GM19239 (cell line): ENCODE measurements around the gene TRIM59.
"Not testable (repeated sequence)": the region's sequence is repeated elsewhere in the genome, so short reads cannot be mapped to it uniquely, and the experiment has no call there.

Experiments used
- DNase-seq: peaks from one replicate; pipeline ENCODE4 v3.0.0; 2011; ENCODE audit warnings: low spot score; ENCODE audit not compliant: insufficient read length
- FAIRE-seq: peaks from 2 replicates; lab custom pipeline; 2011; peaks lifted over from hg19 to GRCh38; lab: Jason Lieb, UNC

TRIM59 gene

GRCh38 chr3:160459450-160459970, 9.9 kb upstream of the TRIM59 start:
- DNase-seq (no peak), FAIRE-seq (no peak)

GRCh38 chr3:160458151-160458550, 8.6 kb upstream of the TRIM59 start:
- DNase-seq (no peak), FAIRE-seq (no peak)

GRCh38 chr3:160455846-160456245, 6.3 kb upstream of the TRIM59 start:
- no peak for FAIRE-seq
- no peak for DNase-seq

GRCh38 chr3:160454995-160455394, 5.4 kb upstream of the TRIM59 start:
- DNase-seq (no peak), FAIRE-seq (no peak)

GRCh38 chr3:160452251-160452650, 2.7 kb upstream of the TRIM59 start:
- FAIRE-seq, DNase-seq: not testable (repeated sequence)

GRCh38 chr3:160451602-160452001, 2.0 kb upstream of the TRIM59 start:
- no peak for FAIRE-seq
- no peak for DNase-seq

- DNase-seq: no peak
- no peak for FAIRE-seq
Observed at GRCh38 chr3:160450846-160451245, 1.3 kb upstream of the TRIM59 start.

DNA sequence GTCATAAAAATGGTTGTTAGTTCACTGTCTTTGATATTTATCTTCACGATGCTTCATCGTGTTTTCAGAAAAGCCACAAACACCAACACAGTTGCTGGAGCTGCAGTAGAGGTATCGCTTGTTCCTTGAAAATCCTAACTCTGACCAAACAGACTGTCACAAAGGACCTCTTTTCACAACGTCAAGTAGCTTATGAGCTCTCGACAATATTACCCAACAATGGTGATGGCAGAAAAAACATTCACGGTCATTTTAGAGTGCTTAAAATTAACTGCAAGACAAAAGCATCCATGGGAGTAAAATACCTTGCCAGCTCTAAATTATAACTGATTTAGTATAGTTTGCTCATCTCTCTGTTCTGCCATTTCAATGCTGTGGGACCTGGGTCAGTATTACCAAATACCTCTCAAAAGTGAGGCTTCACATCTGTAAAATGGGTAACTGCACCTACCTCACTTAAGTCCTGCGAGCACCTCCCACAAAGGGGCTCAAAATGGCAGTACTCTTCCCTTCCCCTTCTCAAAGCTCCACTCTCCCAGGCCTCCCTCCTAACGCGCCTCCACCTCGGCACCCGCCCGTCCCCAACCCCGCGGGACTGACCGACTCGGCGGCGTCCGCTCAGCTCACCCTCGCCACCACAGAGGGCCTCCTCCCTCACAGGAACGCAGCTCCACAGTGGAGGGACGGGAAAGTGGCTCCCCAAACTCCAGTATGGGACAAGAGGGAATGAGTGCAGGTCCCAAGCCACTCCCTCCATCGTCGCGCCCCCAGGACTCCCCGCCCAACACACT, 546 bp downstream of the TRIM59 start:
- FAIRE-seq: peak; percentile 31
- no peak for DNase-seq

- FAIRE-seq (no peak), DNase-seq (no peak)
Observed at GRCh38 chr3:160447544-160447943, 2.0 kb downstream of the TRIM59 start.

- FAIRE-seq (no peak), DNase-seq (no peak)
Observed at GRCh38 chr3:160446522-160447056, 3.0 kb downstream of the TRIM59 start.

DNA sequence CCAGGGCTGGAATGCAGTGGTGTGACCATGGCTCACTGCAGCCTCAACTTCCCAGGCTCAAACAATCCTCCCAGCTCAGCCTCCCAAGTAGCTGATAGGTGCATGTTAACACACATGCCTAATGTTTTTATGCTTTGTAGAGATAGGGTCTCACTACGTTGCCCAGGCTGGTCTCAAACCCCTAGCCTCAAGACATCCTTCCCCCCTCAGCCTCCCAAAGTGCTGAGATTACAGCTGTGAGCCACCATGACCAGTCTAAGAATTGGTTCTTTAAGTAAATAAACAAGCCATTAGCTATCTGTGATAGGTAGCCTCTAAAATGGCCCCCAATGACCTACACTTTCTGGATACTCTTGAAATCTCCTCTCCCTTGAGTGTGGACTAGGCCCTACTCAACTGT, 3.7 kb downstream of the TRIM59 start:
- DNase-seq: no peak

GRCh38 chr3:160444411-160444810, 5.2 kb downstream of the TRIM59 start:
- FAIRE-seq (no peak), DNase-seq (no peak)

More for the DNA sequence above, 3.7 kb downstream of the TRIM59 start:
- no peak for FAIRE-seq

- no peak for DNase-seq
Observed at GRCh38 chr3:160440687-160441086, 8.9 kb downstream of the TRIM59 start.

GRCh38 chr3:160437083-160437455, 12.5 kb downstream of the TRIM59 start:
- FAIRE-seq: no peak
- no peak for DNase-seq

More at GRCh38 chr3:160440687-160441086, 8.9 kb downstream of the TRIM59 start:
- no peak for FAIRE-seq

DNA sequence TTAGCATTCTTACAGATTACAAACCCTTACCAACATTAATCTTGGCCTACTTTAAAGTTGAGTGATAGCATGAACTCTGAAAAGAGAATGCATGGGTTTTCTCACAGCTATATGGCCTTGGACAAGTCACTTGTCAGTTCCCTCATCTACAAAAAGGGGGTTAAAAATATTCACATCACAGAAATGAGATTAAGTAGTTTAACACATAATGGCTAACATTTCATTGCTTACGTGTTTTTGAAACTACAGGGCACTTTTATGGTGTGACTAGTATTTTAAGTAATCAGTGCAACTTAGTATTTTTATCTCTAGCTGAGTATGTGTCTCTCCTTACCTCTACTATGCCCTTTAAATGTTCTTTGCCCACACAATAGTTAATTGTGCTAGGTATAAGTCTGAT, 13.8 kb downstream of the TRIM59 start:
- DNase-seq (no peak), FAIRE-seq (no peak)

DNA sequence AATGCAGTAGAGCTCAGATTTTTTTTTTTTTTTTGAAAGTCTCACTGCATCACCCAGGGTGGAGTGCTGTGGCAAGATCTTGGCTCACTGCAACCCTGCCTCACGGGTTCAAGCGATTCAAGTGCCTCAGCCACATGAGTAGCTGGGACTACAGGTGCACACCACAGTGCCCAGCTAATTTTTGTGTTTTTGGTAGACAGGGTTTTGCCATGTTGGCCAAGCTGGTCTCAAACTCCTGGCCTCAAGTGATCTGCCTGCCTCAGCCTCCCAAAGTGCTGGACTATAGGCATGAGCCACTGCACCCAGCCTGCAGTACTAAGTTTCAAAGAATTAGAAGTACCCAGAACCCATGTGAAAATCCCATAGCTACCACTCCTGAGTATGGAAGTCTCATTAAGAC, 14.5 kb downstream of the TRIM59 start:
- no peak for DNase-seq
- FAIRE-seq: no peak

- DNase-seq (no peak), FAIRE-seq (no peak)
Observed at GRCh38 chr3:160434071-160434470, 15.5 kb downstream of the TRIM59 start.

DNA sequence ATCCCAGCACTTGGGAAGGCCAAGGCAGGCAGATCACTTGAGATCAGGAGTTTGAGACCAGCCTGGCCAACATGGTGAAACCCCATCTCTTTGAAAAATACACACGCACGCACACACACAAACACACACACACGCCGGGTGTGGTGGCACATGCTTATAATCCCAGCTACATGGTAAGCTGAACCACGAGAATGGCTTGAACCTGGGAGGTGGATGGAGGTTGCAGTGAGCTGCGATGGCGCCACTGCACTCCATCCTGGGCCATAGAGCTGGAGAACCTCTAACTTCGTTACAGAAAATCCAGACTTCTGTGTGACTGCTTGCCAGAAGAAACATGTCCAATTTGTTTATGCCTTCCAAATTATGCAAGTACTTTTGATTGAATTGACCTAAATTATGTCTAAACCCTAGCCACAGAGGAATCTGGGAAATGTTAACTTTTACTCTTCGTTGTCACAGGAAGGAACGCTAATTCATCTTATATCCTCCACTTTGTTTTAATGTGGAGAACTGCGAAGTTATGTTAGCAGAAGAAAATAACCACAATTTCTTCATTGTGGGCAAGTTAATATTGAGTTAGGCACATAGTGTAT, 21.7 kb downstream of the TRIM59 start:
- no peak for DNase-seq
- no peak for FAIRE-seq

DNA sequence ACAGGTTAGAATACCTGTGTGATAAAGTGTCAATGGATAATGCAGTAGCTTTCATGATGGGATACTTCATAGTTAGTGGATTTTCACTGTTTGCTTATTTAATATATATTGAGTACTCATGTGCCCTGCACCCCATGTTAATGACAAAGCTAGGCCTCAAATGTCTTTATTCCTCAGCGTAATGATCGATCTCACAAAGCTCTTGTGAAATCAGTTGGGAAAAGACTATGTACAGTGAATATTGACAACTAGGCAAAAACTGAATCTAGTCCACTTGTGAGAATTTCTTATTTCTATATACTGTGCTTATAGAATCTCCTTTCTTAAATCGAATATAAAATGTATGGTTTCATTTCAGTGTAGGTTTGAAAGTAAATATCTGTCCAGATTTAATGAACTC, 32.3 kb downstream of the TRIM59 start:
- FAIRE-seq: peak; percentile 64
- no peak for DNase-seq

DNA sequence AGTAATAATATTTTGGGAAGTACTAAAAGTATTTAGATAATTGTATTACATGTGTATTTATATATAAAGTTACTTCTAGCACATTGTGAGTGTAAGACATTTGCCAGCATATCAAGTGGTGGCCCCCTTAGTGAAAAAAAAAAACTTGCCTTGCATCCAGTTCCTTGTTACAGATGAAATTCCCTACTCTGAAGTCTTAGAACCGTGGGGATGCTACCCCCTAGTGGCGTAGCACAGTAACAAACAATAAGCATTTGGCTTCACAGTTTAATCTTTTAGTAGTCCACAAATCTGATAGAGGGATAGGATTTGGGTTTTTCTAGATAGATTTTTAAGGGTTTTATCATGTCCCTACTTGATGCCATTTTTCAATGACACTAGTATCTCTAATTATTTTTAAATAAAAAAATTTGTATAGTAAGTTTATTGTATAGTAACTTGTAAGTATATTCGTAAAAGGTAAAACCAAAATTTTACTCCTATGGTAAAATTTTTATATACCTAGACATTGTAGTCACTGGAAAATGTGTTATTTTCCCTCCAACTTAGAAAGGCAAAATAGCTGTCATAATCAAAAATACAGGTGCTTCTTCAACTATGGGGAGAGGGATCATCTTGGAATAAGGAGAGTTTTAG, 35.9 kb downstream of the TRIM59 start:
- peak; percentile 19 for DNase-seq

DNA sequence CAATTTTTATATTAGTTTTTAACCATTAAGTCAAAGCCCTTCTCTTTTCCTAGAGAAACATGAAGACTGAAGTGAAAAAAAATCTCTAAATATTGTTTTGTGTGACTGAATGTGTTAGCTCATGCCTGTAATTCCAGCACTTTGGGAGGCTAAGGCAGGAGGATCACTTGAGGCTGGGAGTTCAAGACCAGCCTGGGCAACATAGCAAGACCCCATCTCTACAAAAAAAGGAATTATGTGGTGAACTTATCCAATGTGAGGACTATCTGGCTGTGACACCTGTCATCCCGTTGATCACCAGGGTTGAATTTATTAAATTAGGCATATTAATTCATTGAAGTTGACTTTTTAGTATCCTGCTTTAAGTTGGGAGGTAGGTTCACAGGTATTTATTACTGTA, 37.1 kb downstream of the TRIM59 start:
- no peak for DNase-seq
- no peak for FAIRE-seq

More for the DNA sequence above, 35.9 kb downstream of the TRIM59 start:
- FAIRE-seq: peak; percentile 91
